ENCODE results near the gene ARID3C.

- TF ChIP-seq POLR2A (IDR thresholded peaks at IDR 0.05) (no peak), CTCF (IDR thresholded peaks at IDR 0.05) (no peak)
Measured at GRCh38 chr9:34591917-34592866, 36.7 kb downstream of the ARID3C start.
